ENCODE results near the gene NELL1.

NELL1 gene

DNA sequence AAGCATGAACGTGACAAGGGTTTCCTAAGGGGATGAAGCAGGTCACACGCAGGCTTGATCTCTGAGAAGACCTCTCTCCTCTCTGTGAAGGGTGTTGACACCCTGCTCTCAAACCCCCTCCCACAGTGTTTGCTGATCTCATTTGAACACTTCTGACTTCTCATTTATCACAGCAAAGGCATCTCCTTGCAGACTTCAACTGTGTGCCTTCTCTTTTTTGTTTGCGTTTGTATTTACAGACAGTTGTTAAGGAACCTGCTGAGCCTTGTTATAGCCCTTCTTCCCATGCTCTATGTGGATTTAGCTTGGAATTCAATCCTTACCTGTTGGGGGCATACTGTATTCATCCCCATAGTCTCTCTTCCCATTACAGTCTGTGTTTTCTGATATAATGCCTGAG, 206.5 kb downstream of the NELL1 start:
- DNase-seq (ENCODE audit: low spot score), result no peak

DNA sequence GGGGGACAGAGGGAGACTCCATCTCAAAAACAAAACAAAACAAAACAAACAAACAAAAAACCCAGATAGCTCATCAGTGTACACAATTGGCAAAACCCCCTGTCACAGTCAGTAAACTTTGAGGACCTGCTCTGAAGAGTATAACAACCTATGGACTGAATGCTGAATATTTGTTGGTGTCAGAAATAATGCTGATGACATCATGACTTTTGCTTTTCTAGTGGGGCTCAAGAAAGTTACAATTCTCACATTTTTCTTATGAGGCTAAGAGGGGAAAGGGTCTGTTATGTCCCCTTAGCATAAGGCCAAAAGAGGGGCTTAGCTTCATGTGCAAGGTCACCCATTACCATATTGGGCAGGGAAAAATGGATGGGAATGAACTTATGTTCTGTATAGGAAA, 207.4 kb downstream of the NELL1 start:
- DNase-seq (ENCODE audit: low spot score), result no peak

DNA sequence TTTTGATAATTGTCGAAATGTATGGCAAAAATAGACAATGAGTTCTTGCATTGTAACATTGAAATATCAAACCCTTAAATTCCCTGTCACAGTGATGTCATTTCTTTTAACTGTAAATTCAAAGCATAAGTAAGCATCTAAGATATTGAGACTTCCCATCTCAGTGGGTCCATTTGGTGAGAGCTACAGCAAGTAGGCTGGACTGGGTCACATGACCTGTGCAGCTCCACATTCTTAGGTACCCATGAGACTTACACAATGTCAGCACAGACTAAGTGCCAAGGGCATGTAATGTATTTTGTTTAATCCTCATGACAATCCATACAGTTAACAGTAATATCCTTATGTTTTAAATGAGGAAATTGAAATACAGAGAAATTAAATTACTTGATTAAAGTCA, 210.7 kb downstream of the NELL1 start:
- DNase-seq (ENCODE audit: low spot score), result no peak

DNA sequence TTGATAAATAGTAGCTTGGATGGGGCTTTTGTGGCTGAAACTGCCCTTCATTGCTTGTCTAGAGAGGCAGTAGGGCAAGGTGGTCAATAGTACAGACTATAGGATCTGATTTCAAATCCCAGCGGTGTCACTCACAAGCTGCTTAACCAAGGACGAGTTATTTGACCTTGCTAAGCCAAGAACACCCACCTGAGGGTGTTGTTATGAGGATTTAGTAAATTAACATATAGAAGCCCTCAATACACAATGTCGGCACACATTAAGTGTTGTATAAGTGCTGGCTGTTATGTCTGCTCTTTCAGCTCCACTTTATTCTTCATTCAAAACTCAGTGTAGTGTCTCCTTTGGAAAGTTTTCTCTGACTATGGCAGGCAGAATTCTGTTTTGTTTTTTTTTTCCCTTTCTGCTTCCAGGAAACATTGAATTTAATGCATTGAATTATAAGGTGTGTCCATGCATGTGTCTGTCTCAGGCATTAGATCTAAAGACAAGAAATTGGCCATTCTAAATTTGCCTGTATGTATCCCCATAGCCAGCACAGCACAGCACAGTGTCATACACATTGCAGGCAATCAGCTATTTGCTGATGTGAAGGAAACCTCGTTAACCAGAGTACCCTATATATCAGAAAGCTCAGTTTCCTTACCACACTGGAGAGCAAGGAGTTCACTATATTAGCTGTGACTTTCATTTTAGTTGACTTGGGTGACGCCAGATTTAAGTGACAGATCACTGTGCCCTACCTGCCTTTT, 212.1 kb downstream of the NELL1 start:
- DNase-seq (ENCODE audit: low spot score), result no peak

DNA sequence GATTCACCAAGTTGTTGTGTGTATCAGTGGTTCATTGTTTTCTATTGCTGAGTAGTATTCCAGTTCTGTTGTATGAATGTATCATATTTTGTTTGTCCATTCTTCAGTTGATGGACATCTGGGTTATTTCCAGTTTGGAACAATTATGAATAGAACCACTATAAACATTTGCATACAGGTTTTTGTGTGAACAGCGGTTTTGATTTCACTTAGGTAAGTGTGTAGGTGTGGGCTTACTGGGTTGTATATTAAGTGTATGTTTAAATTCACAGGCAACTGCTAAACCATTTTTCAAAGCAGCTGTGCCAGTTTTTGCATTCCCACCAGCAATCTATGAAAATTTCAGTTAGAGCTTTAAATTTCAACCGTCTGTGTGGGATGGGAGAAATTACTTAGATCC, 217.8 kb downstream of the NELL1 start:
- DNase-seq (ENCODE audit: low spot score), result no peak

DNA sequence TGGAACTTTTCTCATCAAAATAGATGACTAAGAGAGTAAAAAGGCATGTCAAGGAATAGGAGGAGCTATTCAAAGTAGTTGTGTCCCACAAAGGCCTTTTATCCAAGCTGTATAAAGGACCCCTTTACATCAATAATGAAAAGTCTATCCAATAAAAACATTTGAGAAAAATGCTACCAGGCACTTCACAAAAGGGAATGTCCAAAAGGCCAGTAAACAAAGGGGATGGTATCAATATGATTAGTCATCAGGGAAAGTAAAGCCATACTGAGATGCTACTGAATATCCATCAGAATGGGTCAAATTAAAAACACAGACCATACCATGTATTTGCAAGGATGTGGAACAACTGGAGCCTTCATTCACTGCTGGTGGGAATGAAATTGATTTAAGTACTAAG, 224.9 kb downstream of the NELL1 start:
- no peak for DNase-seq (ENCODE audit: low spot score)

DNA sequence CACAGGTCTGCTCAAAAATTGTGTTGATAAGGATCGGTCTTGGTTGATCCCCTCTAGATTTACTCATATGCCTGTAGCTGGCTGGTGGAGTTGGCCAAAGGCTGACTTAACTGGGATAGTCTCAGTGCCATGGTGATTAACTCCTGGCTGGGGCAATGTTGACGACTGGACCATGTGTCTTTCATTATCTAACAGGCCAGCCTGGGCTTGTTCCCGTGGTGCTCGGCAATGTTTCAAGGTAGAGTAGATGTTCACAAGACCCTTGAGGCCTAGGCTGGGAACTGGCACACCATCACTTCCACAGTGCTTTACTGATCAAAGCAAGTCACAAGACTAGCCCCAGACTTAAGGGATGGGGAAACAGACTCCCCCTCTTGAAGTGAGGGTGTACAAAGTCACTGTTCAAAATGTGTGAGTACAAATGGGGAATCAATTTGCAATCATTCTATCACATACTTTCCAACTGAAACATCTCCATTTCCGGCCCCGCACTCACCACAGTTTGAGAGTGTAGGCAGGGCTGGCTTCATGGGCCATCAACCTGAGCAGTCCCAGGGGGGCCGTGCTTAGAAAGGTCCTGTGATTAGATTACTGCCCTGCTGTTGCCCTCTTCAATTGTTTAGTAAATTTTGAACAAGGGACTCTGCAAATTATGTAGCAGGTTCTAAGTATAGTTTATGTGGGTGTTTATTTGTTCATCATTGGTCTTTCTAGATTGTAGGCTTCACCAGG, 240.8 kb downstream of the NELL1 start:
- DNase-seq (ENCODE audit: low spot score), result no peak

DNA sequence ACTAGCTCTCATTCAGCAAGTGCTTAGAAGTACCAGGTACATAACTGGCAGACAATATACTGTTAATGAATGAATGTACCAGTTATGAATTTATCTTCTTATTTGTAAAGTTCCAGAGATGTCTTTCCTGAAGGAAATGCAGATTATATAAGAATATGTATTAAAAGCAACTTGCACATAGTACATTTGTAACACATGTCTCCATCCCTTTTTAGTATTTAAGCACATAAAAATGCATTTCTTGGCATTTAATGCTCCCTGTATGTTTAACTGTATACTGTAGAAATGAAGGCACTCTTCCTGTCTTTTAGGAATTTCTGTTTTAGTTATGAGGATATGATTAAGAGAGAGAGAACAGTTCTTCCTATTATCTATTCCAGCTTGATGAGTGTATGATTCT, 241.3 kb downstream of the NELL1 start:
- no peak for DNase-seq (ENCODE audit: low spot score)

DNA sequence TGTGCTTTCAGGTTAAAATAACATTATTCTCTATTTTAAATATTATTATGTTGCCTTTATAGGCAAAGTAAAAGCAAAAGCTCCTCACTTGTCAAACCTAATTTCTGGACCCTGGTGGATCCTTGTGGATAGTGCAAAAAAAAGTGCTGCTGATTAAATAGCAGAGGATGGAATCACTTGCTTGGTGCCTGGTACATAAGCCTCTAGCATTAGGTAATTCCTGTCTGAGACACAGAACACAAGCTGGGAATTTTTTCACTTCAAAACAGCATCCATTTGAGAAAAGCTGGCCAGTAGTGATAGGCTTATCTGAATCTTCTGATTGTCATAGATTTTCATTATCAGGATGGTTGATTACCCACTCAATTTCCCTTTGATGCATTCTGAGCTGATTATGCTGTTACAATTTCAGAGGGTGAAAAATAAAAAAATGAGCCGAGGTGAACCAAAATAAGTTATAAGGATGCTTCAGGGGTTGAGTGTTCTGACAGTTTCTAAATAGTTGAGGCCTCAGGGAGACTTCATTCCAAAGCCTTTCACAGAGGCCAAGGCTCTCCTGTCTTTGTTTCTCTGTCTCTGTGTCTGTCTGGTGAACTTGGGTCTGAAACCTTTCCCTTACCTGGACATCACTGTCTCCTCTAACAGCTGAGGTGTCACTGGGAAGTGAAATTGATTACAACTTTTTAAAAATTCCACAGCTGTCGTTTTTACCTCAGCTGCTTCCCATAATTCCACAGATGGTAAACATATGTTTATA, 242.9 kb downstream of the NELL1 start:
- DNase-seq (ENCODE audit: low spot score), result no peak

DNA sequence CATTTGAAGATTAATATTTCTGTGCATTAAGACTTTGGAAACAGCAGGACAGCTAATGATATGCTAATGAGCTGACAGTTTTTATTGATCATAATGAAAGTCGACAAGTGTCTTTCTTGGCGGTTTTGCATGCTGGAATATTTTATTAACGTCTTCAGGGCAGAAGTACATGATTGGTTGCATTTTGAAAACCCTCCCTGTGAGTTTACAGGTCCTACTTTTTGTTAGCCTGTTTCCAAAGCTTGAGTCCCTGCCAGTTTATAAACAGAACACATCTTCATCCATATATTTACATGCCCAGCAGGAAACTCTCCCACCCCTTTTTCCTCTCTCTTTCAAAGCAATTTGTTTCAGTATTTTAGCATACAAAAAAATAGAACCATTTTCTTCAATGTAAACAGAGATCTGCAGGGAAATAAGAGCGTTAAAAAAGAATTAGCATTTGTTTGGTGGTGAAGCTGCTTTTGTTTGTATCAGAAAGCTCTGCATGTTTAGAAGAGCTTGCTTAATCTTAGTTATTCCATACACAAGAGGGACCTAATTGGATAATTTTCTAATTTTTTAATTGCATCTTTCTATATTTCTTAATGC, 243.6 kb downstream of the NELL1 start:
- DNase-seq (ENCODE audit: low spot score), result no peak

DNA sequence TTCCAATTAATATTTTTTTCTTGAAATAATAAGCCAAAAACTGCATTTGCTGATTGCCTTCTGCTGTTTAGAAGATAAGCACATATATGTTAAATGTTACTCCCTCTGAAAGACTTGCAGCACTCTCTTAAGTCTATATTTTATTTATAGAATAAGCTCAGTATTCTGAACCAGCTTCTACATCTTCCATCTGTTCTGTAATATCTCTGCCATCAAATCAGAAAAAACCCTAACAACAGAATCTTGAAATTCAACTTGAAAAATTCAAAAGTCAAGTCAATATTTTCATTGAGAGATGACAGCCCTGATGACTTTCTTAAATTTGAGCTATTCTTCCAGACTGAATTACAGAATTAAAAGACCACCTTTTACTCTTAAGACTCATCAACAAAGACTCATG, 247.9 kb downstream of the NELL1 start:
- DNase-seq (ENCODE audit: low spot score), result no peak

DNA sequence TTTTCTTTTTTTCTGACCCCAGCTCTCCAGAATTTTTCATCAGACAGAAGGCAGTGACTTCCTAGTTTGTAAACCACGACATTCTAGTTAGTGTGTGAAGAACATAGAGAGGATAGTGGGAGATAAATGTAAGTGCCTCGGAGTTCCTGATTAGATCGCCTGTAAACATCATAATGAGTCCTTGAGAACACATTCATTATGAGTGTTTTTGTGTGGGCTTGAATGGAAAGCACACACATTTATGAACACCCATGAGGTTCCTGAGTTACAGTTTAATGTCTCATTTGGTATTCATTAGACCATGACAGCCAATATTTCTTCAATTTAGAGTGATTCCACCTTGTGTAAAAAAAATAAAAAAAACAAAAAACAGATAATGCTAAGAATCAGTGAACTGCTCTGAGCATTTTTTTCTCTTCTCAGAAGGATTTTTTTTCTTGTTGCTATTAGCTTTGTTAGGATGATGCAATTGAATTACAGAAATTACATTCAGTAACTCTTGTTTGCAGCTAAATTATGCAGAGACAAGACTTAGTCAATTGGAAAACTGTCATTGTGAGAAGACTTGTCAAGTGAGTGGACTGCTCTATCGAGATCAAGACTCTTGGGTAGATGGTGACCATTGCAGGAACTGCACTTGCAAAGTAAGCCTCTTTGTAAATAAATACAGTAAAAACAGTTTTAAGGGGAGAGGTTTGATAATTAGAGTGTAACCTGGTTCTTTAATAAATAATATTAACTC, 257.6 kb downstream of the NELL1 start:
- DNase-seq (ENCODE audit: low spot score), result no peak

DNA sequence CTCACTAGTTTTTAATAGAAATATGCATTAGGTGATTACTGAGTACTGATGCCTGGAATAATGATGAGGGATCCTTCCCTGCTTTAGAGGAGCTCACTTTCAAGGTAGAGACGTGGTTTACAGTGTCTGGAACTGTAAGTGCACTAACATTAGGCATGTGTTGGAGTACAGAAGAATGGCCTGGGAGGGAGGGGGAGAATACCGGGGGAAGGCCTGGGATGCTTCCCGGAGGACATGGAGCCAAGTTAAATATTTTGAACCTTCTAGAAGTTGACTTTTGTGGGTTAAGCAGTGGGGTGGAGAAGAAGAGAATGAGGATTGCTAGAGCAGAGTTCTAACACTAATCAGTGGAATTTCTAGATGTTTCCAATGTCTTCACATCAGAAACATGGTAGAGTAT, 261.6 kb downstream of the NELL1 start:
- DNase-seq (ENCODE audit: low spot score), result no peak

DNA sequence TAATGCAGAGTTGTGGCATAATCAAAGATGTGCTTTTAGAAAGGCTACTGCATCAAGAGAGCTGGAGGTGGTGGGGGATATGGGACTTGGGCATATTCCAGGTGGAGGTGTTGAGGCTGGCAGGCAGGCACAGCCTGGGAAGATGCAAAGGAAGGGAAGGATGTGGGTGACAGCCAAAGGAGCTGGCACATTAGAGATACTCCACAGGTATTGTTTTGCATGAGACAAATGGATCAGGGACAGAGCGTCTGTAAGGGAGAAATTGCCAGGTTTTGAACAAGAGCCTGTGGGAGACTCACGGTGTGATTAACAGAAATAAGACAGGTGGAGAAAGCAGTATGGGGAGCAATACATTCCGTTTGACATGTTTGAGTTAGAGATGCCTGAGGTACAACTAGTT, 263.7 kb downstream of the NELL1 start:
- DNase-seq (ENCODE audit: low spot score), result no peak

DNA sequence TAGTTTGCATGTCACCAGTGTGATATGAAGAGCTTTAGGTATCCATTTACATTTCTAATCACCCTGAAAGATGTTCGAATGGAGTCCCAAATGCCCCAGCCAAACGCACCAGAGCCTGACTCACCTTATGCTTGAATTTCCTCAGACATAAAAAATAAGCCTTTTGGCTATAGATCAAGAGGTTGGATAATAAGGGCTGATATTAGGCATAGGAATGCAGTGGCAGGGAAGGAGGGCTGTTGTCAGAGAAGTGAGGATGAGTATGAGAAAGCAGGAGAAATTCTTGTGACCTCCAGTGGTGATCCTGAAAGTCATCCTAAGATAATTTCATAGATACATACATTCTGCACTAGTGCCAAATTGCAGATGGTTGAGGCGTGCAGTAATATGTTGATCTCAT, 264.6 kb downstream of the NELL1 start:
- DNase-seq (ENCODE audit: low spot score), result no peak

DNA sequence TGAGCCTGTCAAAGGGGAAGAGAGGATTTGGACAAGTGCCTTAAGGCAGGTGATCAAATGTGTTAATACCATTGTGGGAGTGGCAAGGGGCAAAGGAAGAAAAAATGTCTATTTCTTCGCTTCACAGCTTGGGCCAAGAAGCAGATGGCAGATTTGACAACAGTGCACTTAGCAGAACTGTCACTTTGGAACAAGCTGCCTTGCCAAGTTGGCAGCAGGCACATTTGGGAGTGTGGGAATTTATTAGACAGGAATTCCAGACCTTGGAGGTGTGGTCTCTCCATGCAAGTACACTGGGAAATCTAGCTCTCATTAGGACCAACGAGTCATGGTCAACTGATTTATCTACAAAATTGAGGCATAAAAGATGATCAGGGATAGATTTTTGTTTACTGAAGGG, 265.1 kb downstream of the NELL1 start:
- no peak for DNase-seq (ENCODE audit: low spot score)

DNA sequence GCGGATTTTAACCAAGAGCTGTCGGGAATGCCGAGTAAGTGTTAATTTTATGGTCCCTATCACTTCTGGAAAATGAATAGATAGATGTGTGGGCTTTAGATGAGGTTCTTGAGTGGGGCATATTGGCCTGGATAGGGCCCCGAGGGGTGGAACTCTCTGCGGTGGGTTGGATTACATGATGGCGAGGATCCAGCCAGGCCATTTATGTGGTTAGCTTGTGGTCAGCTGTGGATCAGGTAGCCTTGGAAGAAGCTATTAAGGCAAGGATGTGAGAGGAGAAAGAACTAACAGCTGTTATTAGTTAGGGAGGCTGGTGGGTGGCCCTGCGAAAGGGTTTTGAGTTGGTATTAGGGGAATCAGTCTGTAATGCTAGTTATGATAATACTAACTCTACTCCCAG, 268.4 kb downstream of the NELL1 start:
- no peak for DNase-seq (ENCODE audit: low spot score)

DNA sequence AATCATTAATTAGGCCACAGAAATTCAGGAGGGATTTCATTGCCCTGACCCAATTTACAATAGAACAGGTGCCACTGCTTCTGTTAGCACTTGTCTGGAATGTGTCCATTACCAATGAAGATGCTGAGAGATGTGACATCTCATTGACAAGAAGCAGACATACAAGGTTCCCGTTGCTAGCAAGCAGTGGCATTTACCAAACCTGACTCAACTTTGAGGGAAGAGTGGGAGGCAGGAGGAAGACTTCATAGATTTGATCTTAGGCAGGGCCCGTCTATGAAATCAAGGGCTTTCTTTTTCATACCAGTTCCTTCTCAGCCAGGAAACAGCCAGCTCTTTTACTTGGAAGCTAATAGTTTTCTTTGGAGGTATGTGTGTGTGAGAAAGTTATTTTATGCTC, 280.2 kb downstream of the NELL1 start:
- no peak for DNase-seq (ENCODE audit: low spot score)

DNA sequence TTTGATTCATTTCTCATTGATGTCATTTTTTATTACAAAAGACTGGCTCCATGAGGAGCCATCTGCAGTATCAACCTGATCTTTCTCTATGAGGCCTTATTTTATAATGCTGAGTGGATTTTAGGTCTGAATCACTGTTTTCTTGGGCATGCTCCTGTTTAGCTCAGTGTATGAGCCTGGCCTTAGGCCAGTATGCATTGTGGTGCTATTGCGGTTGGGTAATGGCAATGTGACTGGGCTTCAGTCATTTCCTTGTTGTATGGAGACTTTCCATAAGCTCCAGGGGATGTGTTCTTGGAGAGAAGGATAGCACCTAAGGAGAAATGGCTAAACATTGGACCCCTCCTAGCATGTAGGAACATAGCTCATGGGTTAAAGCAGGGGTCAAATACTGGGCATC, 293.2 kb downstream of the NELL1 start:
- no peak for DNase-seq (ENCODE audit: low spot score)

DNA sequence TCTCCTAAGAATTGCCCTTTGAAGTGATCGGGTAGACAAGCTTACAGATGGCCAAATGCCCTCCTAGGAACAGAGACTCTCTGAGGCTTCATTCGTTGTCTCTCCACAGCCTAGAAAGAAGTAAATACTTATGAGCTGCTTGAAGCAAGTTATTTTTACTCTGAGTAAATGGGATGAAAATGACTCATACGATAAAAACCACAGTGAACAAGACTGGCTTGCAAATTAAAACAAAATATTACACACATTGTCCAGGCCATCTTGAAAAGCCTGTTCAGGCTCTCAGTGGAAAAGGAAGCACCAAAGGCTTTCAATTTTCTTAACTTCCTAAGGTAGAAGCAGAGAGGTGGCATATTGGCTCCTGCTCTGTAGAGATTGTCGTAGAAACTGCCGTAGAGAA, 294.2 kb downstream of the NELL1 start:
- no peak for DNase-seq (ENCODE audit: low spot score)

DNA sequence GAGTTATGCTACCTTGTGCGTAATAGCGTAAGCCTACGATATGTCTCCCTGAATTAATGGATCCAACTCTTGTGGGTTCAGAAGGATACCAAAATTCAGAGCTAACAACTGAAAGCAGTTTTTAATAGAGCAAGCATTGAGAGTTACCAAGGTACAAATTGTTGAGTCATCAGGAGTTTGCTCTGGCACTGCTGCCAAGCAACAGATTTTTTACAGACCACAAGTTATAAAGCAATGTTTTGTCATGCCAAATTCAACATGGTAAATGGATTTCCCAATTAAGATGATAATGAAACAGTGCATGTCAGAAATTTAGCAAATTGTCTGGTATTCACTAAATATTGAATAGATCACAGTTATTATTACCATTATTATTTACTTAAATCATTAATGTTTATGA, 295.6 kb downstream of the NELL1 start:
- no peak for DNase-seq (ENCODE audit: low spot score)

DNA sequence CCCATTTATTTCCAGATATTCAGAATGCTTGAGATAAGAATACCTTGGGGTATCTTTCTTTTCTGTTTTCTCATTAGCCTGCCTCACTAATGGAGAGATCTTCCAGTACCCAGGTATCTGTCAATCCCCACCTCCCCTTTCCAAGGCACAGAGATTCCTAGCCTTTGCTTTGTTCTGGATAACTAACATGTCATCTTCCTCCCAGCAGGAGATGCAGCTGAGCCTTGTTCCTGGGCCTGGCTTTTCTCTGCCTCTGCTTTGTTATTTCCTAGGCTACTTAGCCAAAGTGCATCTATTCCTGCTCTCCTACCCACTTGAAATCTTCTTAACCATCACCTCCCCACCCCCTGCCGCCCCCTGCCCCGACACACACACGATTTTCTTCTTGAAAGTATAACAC, 297.1 kb downstream of the NELL1 start:
- DNase-seq (ENCODE audit: low spot score), result no peak

Measured in HuH-7.5 (cell line).